HepG2 (cell line): ENCODE data around the gene CYB5B. TPM values are rescaled to one million over a fixed set of nuclear protein-coding genes. Genes with fewer than 3 reads are reported as not detected.

Source experiments
- ARID4A ChIP-seq: sonication (generic); formaldehyde crosslinking; IDR thresholded peaks from 2 replicates; pipeline ENCODE4 v1.5.0; 2020; ENCODE audit warnings: mild to moderate bottlenecking, missing genetic modification reagents, borderline replicate concordance
- ATF1 ChIP-seq: IDR thresholded peaks from 2 replicates; pipeline ENCODE4 v1.6.1; 2016; ENCODE audit warnings: mild to moderate bottlenecking, control low read depth
- EHMT2 ChIP-seq: fragments of 200-600 bp; sonication (generic); IDR thresholded peaks from 2 replicates; pipeline ENCODE4 v1.7.0; 2017; ENCODE audit warnings: antibody characterized with exemption, low read depth, low read length, borderline replicate concordance
- FOXA3 ChIP-seq: IDR thresholded peaks from 2 replicates; pipeline ENCODE4 v1.6.1; 2016; ENCODE audit warnings: missing genetic modification reagents, missing compliant biosample characterization
- HBP1 ChIP-seq: IDR thresholded peaks from 2 replicates; pipeline ENCODE4 v1.6.1; 2016; ENCODE audit warnings: low read depth, control low read depth
- HMG20A ChIP-seq: IDR thresholded peaks from 2 replicates; pipeline ENCODE4 v1.6.1; 2016; ENCODE audit warnings: borderline replicate concordance
- HNRNPH1 ChIP-seq: fragments of 200-400 bp; formaldehyde crosslinking; optimal IDR thresholded peaks from 2 replicates; pipeline ENCODE3; 2017; ENCODE audit warnings: mild to moderate bottlenecking, low read depth, low read length
- KDM5A ChIP-seq: fragments of 200-600 bp; sonication (generic); IDR thresholded peaks from 2 replicates; pipeline ENCODE4 v1.7.0; 2018; ENCODE audit warnings: antibody characterized with exemption, mild to moderate bottlenecking, low read length, borderline replicate concordance
- KDM6A ChIP-seq: IDR thresholded peaks from 2 replicates; pipeline ENCODE4 v1.6.1; 2016; ENCODE audit warnings: low read depth
- NR2F1 ChIP-seq, 2 experiments: fragments of 450-650 bp in 1 of 2; formaldehyde crosslinking in 1 of 2; IDR thresholded peaks; 2 replicates each; pipeline versions ENCODE4 v1.5.0 to v1.6.1; 2016 to 2020; ENCODE audit warnings: mild to moderate bottlenecking in 1 of 2, missing compliant biosample characterization in 1 of 2, missing genetic modification reagents in 1 of 2, moderate library complexity in 1 of 2
- PHF5A ChIP-seq: IDR thresholded peaks from one replicate; pipeline ENCODE4 v1.6.1; 2018; ENCODE audit warnings: low read depth, missing genetic modification reagents; ENCODE audit not compliant: unreplicated experiment
- SYNCRIP ChIP-seq: fragments of 200-400 bp; formaldehyde crosslinking; IDR thresholded peaks from 2 replicates; pipeline ENCODE4 v1.6.1; 2018; ENCODE audit warnings: mild to moderate bottlenecking, low read depth, low read length; ENCODE audit not compliant: insufficient read depth
- TFDP1 ChIP-seq: IDR thresholded peaks from 2 replicates; pipeline ENCODE4 v1.6.1; 2016; ENCODE audit warnings: missing compliant biosample characterization, missing genetic modification reagents, borderline replicate concordance
- ZBTB49 ChIP-seq: sonication (generic); formaldehyde crosslinking; IDR thresholded peaks from 2 replicates; pipeline ENCODE4 v1.4.0; 2020; ENCODE audit warnings: missing genetic modification reagents, borderline replicate concordance
- ZBTB7B ChIP-seq: sonication (generic); formaldehyde crosslinking; IDR thresholded peaks from 2 replicates; pipeline ENCODE4 v1.4.0; 2020; ENCODE audit warnings: missing genetic modification reagents
- polyA plus RNA-seq, 8 experiments: library from polyadenylated mRNA; depleted of rRNA in 3 of 8; stranded (reverse) in 7 of 8; unstranded in 1 of 8; fragments of >200 nt; fragmentation: Illumina TruSeq in 4 of 8; extraction: Trizol in 4 of 8; gene quantifications; 2 replicates each; pipeline versions ENCODE4 v1.2.1 to v1.2.3, GENCODE V29; 2011 to 2016; ENCODE audit warnings: low read depth in 4 of 8, missing spikeins in 1 of 8, mixed read lengths in 1 of 8; ENCODE audit not compliant: insufficient read depth in 1 of 8
- total RNA-seq, 5 experiments: library from RNA; depleted of rRNA; stranded (reverse); fragments of >200 nt; fragmentation: Illumina TruSeq; extraction: Trizol; gene quantifications; 2 replicates each; pipeline ENCODE4 v1.2.3, GENCODE V29; 2016; ENCODE audit warnings: low read depth in 1 of 5

The CYB5B gene
- total and polyA plus RNA-seq, 2 of the 13 experiments (the other 11 are each of a cell fraction or from before 2014, with no cell fraction given): 234 to 432 TPM

GRCh38 chr16:69396187-69397061, 28.0 kb upstream of the CYB5B start (continued):
- TF ChIP-seq ZBTB49 (CRISPR knock-in tag): no peak
- TF ChIP-seq KDM6A (CRISPR knock-in tag): peak; percentile 97
- TF ChIP-seq ARID4A (CRISPR knock-in tag): peak; percentile 68; the same call in 1 of the 2 replicates
- peak; percentile 83 for TF ChIP-seq KDM5A
- TF ChIP-seq HMG20A: peak; percentile 96
- TF ChIP-seq ZBTB7B (CRISPR knock-in tag): 0 out of 2 replicates have a peak, but pooled peaks have one; percentile 75
- peak; percentile 98 for TF ChIP-seq FOXA3 (CRISPR knock-in tag)
- no peak; the same call in 1 of the 2 replicates for TF ChIP-seq EHMT2
- TF ChIP-seq SYNCRIP: no peak
- no peak for TF ChIP-seq HBP1 (CRISPR knock-in tag)
- no peak for TF ChIP-seq HNRNPH1
- TF ChIP-seq TFDP1 (CRISPR knock-in tag): 0 out of 2 replicates have a peak, but pooled peaks have one; percentile 36
- TF ChIP-seq ATF1: peak; percentile 92
- TF ChIP-seq PHF5A: peak; percentile 39
- TF ChIP-seq NR2F1 (CRISPR knock-in tag; IDR thresholded peaks at IDR 0.05): peak; percentile 81 to 87
